Measurements from ENCODE around the gene MORN3.

MORN3 gene

DNA sequence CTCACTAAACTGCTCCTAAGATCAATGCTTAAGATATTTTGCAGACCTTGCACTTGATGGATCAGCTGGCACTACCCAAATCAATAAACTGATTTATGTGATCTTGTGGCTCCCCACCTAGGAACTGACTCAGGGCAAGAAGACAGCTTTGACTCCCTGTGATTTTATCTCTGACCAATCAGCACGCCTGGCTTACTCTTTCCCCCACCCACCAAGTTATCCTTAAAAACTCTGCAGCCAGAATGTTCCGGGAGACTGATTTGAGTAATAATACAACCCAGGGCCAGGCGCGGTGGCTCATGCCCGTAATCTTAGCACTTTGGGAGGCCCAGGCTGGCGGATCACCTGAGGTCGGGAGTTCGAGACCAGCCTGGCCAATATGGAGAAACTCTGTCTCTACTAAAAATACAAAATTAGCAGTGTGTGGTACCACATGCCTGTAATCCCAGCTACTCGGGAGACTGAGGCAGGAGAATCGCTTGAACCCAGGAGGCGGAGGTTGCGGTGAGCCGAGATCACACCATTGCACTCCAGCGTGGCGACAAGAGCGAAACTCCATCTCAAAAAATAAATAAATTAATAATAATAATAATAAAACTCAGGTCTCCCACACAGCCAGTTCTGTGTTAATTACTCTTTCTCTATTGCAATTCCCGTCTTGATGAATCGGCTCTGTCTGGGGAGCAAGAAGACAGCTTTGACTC, 12.0 kb downstream of the MORN3 start:
- H3K4me3 ChIP-seq (ENCODE audit: low read depth, low read length) = no peak overlapping the region
- no peak for DNase-seq (ENCODE audit: low read depth)
- TF ChIP-seq, protein P1, sequence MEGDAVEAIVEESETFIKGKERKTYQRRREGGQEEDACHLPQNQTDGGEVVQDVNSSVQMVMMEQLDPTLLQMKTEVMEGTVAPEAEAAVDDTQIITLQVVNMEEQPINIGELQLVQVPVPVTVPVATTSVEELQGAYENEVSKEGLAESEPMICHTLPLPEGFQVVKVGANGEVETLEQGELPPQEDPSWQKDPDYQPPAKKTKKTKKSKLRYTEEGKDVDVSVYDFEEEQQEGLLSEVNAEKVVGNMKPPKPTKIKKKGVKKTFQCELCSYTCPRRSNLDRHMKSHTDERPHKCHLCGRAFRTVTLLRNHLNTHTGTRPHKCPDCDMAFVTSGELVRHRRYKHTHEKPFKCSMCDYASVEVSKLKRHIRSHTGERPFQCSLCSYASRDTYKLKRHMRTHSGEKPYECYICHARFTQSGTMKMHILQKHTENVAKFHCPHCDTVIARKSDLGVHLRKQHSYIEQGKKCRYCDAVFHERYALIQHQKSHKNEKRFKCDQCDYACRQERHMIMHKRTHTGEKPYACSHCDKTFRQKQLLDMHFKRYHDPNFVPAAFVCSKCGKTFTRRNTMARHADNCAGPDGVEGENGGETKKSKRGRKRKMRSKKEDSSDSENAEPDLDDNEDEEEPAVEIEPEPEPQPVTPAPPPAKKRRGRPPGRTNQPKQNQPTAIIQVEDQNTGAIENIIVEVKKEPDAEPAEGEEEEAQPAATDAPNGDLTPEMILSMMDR (conservative IDR thresholded peaks at IDR 0.05; ENCODE audit: low read depth, low read length) = no peak

DNA sequence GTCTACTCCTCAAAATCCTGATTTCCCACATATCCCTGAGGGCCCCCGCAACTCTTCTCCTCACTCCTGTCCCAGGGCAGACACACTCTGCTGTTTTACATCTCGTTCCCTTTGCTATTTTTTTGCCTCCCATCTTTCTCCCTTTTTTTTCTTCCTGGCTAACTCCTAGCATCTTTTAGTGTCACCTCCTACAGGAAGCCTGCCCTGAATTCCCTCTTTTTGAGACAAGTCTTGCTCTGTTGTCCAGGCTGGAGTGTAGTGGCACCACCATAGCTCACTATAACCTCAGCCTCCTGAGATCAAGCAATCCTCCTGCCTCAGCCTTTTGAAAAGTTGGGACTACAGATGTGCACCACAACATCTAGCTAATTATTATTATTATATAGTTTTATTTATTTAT, 13.3 kb downstream of the MORN3 start:
- DNase-seq (ENCODE audit: low read depth) = no peak
- no peak overlapping the region for H3K4me3 ChIP-seq (ENCODE audit: low read depth, low read length)
- TF ChIP-seq, protein P1 (conservative IDR thresholded peaks at IDR 0.05; ENCODE audit: low read depth, low read length) = no peak

DNA sequence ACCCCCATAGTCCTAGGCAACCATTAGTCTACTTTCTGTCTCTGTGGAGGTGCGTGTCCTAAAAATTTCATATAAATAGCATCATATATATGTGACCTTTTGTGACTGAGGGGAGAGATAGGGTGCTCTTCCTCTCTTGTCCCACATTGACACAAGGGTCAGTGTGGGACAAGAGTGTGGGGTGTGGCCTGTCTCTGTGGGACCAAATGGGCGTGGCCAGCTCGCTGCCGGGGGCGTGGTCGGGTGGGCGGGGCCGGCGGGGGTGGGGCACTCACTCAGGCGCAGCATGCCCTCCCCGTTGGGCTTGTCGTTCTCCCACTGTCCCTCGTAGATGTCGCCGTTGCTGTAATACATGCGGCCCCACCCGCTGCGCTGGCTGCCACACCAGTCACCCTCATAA, 15.5 kb downstream of the MORN3 start:
- H3K4me3 ChIP-seq (ENCODE audit: low read depth, low read length) = no peak overlapping the region
- DNase-seq (ENCODE audit: low read depth) = no peak
- TF ChIP-seq, protein P1 (conservative IDR thresholded peaks at IDR 0.05; ENCODE audit: low read depth, low read length) = no peak

DNA sequence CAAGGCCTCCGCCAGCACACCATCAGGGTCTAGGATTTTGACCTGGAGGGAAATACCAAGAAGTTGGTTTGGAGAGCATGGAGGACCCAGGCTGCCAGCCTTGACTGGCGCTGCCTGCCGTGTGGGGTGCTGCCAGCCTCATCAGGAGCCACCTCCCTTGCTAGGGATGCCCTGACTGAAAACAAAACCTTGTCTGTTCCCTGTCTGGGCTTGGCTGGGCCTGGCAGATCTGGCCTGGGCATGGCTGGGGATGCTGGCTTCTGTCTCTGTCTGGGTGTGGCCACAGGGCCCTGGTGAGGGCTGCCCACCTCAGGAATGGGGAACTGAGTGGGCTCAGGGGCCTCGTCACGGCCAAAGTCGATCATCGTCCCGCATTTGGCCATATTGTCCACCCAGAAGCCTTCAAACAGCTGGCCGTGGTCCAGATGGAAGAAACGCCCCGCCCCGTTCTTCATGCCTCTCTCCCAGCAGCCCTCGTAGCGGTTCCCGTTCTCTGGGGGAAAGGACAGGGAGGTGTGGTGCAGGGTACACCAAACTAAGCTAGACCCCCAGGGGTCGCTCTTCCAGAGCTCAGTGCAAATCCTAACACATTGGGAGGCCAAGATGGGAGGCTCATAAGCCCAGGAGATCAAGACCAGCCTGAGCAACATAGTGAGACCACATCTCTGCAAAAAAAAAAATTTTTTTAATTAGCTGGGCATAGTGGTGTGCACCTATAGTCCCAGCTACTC, 16.5 kb downstream of the MORN3 start:
- H3K4me3 ChIP-seq (ENCODE audit: low read depth, low read length) = no peak overlapping the region
- TF ChIP-seq, protein P1 (conservative IDR thresholded peaks at IDR 0.05; ENCODE audit: low read depth, low read length) = no peak
- DNase-seq (ENCODE audit: low read depth) = no peak

DNA sequence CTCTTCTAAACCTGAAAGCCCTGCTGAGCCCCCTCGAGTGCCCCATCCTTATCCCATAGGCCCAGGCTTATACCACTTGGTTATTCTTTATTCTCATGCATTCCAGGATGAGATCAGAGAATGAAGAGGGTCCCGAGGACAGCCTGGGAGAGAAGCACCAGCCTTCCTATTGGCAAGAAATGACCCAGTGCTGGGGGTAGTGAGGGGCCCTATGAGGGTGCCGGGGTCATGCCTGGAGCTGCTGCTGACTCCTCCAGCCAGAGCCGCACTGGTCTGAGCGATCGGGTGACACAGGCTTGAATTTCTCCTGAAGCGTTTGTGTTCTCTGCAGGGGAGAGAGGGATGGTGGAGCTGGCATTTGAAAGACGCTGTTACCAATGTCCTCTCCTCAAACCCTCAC, 18.1 kb downstream of the MORN3 start:
- H3K4me3 ChIP-seq (ENCODE audit: low read depth, low read length) = no peak overlapping the region
- no peak for DNase-seq (ENCODE audit: low read depth)
- TF ChIP-seq, protein P1 (conservative IDR thresholded peaks at IDR 0.05; ENCODE audit: low read depth, low read length) = no peak

DNA sequence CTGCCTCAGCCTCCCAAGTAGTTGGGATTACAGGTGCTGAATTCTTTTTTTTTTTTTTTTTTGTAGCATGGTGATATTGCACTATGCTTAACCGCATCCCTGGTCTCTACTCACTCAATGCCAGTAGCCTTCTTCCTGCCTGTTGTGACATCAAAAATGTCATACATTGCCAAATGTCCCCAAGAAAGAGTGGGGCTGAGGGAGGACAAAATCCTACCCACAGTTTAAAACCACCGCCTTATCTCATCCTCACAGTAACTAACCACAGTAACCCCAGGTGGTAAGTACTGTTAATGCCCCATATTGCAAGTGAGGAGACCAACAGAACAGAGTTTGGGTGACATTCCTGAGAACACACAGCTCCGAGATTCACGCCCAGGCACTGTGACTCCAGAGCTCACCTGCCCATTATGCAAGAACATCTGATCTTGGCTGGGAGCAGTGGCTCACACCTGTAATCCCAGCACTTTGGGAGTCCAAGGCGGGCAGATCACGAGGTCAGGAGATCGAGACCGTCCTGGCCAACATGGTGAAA, 19.6 kb downstream of the MORN3 start:
- no peak for DNase-seq (ENCODE audit: low read depth)
- no peak overlapping the region for H3K4me3 ChIP-seq (ENCODE audit: low read depth, low read length)
- TF ChIP-seq, protein P1 (conservative IDR thresholded peaks at IDR 0.05; ENCODE audit: low read depth, low read length) = no peak

Measured in choroid plexus epithelial cell (primary cell).